Astrocyte (in vitro differentiated cells and primary cell): Measurements from ENCODE around the gene GABBR2.

Source experiments
- EZH2 ChIP-seq: IDR thresholded peaks from 2 replicates; pipeline ENCODE4 v1.6.1; 2012; ENCODE audit warnings: mild to moderate bottlenecking, low read length, inconsistent platforms; ENCODE audit not compliant: insufficient read depth
- TF ChIP-seq, protein P1 (sequence below): IDR thresholded peaks from 2 replicates; pipeline ENCODE4 v1.5.1; 2011; ENCODE audit warnings: low read depth, mild to moderate bottlenecking, inconsistent platforms, low read length, moderate library complexity; ENCODE audit not compliant: insufficient read depth

- TF ChIP-seq, protein P1, sequence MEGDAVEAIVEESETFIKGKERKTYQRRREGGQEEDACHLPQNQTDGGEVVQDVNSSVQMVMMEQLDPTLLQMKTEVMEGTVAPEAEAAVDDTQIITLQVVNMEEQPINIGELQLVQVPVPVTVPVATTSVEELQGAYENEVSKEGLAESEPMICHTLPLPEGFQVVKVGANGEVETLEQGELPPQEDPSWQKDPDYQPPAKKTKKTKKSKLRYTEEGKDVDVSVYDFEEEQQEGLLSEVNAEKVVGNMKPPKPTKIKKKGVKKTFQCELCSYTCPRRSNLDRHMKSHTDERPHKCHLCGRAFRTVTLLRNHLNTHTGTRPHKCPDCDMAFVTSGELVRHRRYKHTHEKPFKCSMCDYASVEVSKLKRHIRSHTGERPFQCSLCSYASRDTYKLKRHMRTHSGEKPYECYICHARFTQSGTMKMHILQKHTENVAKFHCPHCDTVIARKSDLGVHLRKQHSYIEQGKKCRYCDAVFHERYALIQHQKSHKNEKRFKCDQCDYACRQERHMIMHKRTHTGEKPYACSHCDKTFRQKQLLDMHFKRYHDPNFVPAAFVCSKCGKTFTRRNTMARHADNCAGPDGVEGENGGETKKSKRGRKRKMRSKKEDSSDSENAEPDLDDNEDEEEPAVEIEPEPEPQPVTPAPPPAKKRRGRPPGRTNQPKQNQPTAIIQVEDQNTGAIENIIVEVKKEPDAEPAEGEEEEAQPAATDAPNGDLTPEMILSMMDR = no peak
- TF ChIP-seq EZH2 = no peak
Observed at GRCh38 chr9:98329281-98329680, 379.5 kb downstream of the GABBR2 start.
